Measurements from ENCODE around the gene LCE1F. TPM values are rescaled to one million over a fixed set of nuclear protein-coding genes. Genes with fewer than 3 reads are reported as not detected.

Gene LCE1F
- total RNA-seq, 1 donor from 2014 or later, result not detected

DNA sequence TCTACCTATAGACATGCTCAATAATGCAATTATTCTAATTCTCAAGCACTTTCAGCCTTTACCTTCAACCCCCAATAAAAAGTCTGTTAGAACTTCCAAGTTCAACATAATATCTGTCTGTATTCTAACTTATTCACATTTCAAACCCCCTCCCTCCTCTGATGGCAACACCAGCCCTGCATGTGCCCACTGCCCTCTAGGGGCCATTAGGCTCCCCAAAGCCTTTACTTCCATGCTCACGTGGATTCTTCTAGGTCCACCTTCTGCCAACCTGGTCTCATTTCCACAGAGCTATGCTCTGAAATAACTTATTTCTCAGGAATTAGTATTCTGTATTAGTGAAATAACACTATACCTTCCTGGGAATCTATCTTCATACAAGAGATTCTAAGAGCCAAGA lies 39.3 kb upstream of the LCE1F start:
- H3K9me3 ChIP-seq (ENCODE audit: low read depth), result peaks cover 19% of the 10 kb centered on the region
- H3K9ac ChIP-seq, result no peak overlapping the region
- H3K4me3 Mint-ChIP-seq, result no peak overlapping the region
- TF ChIP-seq, protein P1, sequence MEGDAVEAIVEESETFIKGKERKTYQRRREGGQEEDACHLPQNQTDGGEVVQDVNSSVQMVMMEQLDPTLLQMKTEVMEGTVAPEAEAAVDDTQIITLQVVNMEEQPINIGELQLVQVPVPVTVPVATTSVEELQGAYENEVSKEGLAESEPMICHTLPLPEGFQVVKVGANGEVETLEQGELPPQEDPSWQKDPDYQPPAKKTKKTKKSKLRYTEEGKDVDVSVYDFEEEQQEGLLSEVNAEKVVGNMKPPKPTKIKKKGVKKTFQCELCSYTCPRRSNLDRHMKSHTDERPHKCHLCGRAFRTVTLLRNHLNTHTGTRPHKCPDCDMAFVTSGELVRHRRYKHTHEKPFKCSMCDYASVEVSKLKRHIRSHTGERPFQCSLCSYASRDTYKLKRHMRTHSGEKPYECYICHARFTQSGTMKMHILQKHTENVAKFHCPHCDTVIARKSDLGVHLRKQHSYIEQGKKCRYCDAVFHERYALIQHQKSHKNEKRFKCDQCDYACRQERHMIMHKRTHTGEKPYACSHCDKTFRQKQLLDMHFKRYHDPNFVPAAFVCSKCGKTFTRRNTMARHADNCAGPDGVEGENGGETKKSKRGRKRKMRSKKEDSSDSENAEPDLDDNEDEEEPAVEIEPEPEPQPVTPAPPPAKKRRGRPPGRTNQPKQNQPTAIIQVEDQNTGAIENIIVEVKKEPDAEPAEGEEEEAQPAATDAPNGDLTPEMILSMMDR (IDR thresholded peaks at IDR 0.05), result no peak
- TF ChIP-seq EZH2phosphoT487 (IDR thresholded peaks at IDR 0.05) (no peak), EZH2 (IDR thresholded peaks at IDR 0.05) (no peak)
- no peak overlapping the region for H3K27ac ChIP-seq
- H3K27me3 ChIP-seq, result no peaks in the 10 kb centered on the region
- H3K4me1 ChIP-seq, result no peaks in the 10 kb centered on the region
- no peak overlapping the region for H3K4me3 ChIP-seq
- H3K4me1 Mint-ChIP-seq, result no peaks in the 10 kb centered on the region
- no peaks in the 10 kb centered on the region for H3K36me3 Mint-ChIP-seq
- H3K9me3 Mint-ChIP-seq, result peaks cover 22% of the 10 kb centered on the region
- H3F3A ChIP-seq (ENCODE audit: low read depth), result no peaks in the 10 kb centered on the region
- no peak overlapping the region for H2AFZ ChIP-seq (replicated peaks)
- no peak overlapping the region for H3K4me2 ChIP-seq
- H4K20me1 ChIP-seq (ENCODE audit: low read depth), result no peaks in the 10 kb centered on the region
- H3K79me2 ChIP-seq (ENCODE audit: low read depth), result no peaks in the 10 kb centered on the region
- no peaks in the 10 kb centered on the region for H3K36me3 ChIP-seq
- DNase-seq (ENCODE audit: low spot score), result no peak
- H3K27me3 Mint-ChIP-seq (ENCODE audit: insufficient read depth, low read depth), result peaks cover 7% of the 10 kb centered on the region
- H3K27ac Mint-ChIP-seq, result no peak overlapping the region

DNA sequence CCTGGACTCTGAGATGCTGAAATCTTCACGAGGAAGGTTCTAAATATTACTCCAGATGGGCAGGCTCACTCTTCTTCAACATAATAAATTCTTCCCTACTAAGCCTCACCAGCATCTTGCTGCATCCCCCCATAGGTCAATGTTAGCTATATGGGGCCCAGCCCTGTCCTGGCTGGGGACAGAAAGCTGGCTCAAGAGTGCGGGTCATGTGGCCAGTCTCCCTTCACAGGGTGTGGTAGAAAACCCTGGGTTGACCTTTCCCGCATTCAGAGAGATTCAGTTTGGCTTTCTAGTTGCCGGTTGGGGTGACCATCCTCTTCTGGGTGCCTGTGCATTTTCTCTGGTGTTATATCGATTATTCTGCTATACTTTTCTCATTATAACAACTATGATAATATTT lies 36.9 kb upstream of the LCE1F start:
- H3K9me3 ChIP-seq (ENCODE audit: low read depth), result peaks cover 31% of the 10 kb centered on the region

DNA sequence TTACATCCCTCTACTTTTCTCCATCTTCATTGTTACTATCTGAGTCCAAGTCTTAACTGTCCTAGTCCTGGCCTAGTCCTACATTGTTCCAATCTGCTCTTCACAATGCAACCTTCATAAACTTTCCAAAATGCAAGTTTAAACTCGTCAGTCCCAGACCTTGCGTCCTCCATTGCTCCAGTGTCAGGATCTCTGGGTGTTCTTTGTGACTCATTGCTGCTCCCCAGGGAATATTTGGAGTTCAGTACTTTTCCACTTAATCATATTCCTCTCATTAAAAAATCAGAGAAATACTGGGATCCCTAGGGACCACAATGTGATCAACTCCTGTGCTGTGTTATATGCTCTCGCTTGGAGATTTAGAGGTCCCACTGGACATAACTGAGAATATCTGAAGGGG lies 35.1 kb upstream of the LCE1F start:
- Histone ChIP-seq H3K4me3 (no peak overlapping the region), H3K4me2 (no peak overlapping the region), H3K4me1 (no peaks in the 10 kb centered on the region), H2AFZ (replicated peaks) (no peak overlapping the region), H3K27ac (no peak overlapping the region), H3K9ac (no peak overlapping the region), H3K79me2 (ENCODE audit: low read depth) (no peaks in the 10 kb centered on the region), H4K20me1 (ENCODE audit: low read depth) (no peaks in the 10 kb centered on the region), H3K9me3 (ENCODE audit: low read depth) (peaks cover 37% of the 10 kb centered on the region), H3K27me3 (no peaks in the 10 kb centered on the region), H3K36me3 (no peaks in the 10 kb centered on the region), H3F3A (ENCODE audit: low read depth) (no peaks in the 10 kb centered on the region)
- no peak for DNase-seq (ENCODE audit: low spot score)
- Mint-ChIP-seq H3K27ac (no peak overlapping the region), H3K27me3 (ENCODE audit: insufficient read depth, low read depth) (peaks cover 7% of the 10 kb centered on the region), H3K36me3 (no peaks in the 10 kb centered on the region), H3K4me3 (no peak overlapping the region), H3K9me3 (peaks cover 36% of the 10 kb centered on the region), H3K4me1 (no peaks in the 10 kb centered on the region)
- TF ChIP-seq, protein P1 (IDR thresholded peaks at IDR 0.05), result no peak
- TF ChIP-seq EZH2 (IDR thresholded peaks at IDR 0.05) (no peak), EZH2phosphoT487 (IDR thresholded peaks at IDR 0.05) (no peak)

More for the DNA sequence above, 36.9 kb upstream of the LCE1F start:
- H3K79me2 ChIP-seq (ENCODE audit: low read depth), result no peaks in the 10 kb centered on the region
- no peak overlapping the region for H3K27ac Mint-ChIP-seq
- no peak overlapping the region for H3K4me3 Mint-ChIP-seq
- peaks cover 7% of the 10 kb centered on the region for H3K27me3 Mint-ChIP-seq (ENCODE audit: insufficient read depth, low read depth)
- H4K20me1 ChIP-seq (ENCODE audit: low read depth), result no peaks in the 10 kb centered on the region
- no peaks in the 10 kb centered on the region for H3K4me1 Mint-ChIP-seq
- H3K27ac ChIP-seq, result no peak overlapping the region
- no peak for TF ChIP-seq EZH2 (IDR thresholded peaks at IDR 0.05)
- TF ChIP-seq EZH2phosphoT487 (IDR thresholded peaks at IDR 0.05), result no peak
- TF ChIP-seq, protein P1 (IDR thresholded peaks at IDR 0.05), result no peak
- H3K9me3 Mint-ChIP-seq, result peaks cover 28% of the 10 kb centered on the region
- H3K27me3 ChIP-seq, result no peaks in the 10 kb centered on the region
- H3K4me3 ChIP-seq, result no peak overlapping the region
- no peaks in the 10 kb centered on the region for H3K4me1 ChIP-seq
- H3K36me3 Mint-ChIP-seq, result no peaks in the 10 kb centered on the region
- H3F3A ChIP-seq (ENCODE audit: low read depth), result no peaks in the 10 kb centered on the region
- no peak overlapping the region for H3K9ac ChIP-seq
- no peak overlapping the region for H2AFZ ChIP-seq (replicated peaks)
- no peaks in the 10 kb centered on the region for H3K36me3 ChIP-seq
- no peak for DNase-seq (ENCODE audit: low spot score)
- no peak overlapping the region for H3K4me2 ChIP-seq

All from neural progenitor cell (in vitro differentiated cells).